GM20000 (cell line): ENCODE data around the gene RPS6KA2.
A peak's percentile ranks its signal among the peaks of the same experiment; 100 is the strongest.
"Not testable (repeated sequence)": the region's sequence is repeated elsewhere in the genome, so short reads cannot be mapped to it uniquely, and the experiment has no call there.

Experiments
- DNase-seq: peaks from one replicate; pipeline ENCODE4 v3.0.0; 2012; ENCODE audit warnings: low spot score
- CTCF ChIP-seq: IDR thresholded peaks from 2 replicates; pipeline ENCODE4 v1.5.1; 2012; ENCODE audit warnings: mild to moderate bottlenecking, control low read depth; ENCODE audit errors: extremely low read depth, missing control alignments

Gene RPS6KA2

GRCh38 chr6:166587631-166588413 is 39.2 kb downstream of the RPS6KA2 start:
- DNase-seq, result peak; percentile 83
- no peak for TF ChIP-seq CTCF

DNA sequence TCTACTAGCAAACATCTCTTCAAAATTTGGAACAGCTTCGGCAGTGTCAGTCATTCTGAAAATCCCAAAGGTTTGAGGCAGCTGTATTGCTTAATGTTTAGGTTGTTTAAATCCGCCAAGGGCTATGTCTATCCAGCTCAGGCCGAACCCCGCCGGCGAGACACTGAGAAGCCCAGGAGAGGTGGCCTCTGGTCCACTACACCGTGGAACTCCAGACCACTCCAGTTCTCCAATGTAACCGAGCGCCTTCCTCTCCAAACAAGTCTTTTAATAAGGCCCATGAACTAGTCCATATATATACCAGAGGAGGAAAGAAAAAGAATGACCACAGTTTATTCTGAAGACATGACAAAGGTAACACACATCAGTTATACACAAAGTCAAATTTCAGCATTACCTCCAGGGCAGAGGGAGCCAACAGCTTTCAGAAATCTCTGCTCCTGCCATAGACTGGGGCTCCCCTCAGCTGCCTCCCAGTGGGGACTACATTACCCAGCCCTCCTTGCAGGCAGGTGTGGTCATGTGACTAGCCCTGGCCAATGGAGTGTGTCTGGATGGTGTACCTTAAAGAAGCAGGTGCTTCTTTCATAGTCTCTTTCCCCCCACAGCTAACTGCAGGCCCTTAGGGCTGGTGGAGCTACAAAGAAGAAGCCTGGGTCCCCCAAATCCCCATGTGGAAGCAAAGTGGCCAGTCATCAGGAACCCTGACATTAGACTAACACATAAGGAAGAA is 40.5 kb downstream of the RPS6KA2 start, which contains the start of gene RAMACL:
Gene RAMACL, minus strand, starts transcription at position 255 of the 733 bp plus-strand sequence. Its CDS starts 201 bp downstream, at position 54.
- peak; percentile 88 for DNase-seq

GRCh38 chr6:166584853-166585429 is 42.1 kb downstream of the RPS6KA2 start:
- TF ChIP-seq CTCF, result no peak
- no peak for DNase-seq

More for the DNA sequence above, 40.5 kb downstream of the RPS6KA2 start, which contains the start of gene RAMACL:
- no peak for TF ChIP-seq CTCF

DNA sequence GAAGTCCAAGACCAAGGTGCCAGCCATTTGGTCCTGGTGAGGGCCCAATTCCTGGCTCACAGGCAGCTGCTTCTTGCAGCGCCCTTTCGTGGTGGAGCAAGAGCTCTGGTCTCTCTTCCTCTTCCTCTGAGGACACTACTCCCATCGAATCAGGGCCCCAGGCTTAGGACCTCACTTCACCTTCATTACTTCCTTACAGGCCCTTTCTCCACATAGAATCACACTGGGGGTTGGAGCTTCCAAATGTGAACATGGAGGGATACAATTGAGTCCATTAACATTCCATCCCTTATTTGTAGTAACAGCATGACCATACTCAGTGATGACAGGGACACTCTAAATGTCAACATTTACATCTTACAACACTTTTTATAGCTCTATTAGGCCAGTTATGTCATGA is 42.9 kb downstream of the RPS6KA2 start:
- no peak for TF ChIP-seq CTCF
- no peak for DNase-seq

DNA sequence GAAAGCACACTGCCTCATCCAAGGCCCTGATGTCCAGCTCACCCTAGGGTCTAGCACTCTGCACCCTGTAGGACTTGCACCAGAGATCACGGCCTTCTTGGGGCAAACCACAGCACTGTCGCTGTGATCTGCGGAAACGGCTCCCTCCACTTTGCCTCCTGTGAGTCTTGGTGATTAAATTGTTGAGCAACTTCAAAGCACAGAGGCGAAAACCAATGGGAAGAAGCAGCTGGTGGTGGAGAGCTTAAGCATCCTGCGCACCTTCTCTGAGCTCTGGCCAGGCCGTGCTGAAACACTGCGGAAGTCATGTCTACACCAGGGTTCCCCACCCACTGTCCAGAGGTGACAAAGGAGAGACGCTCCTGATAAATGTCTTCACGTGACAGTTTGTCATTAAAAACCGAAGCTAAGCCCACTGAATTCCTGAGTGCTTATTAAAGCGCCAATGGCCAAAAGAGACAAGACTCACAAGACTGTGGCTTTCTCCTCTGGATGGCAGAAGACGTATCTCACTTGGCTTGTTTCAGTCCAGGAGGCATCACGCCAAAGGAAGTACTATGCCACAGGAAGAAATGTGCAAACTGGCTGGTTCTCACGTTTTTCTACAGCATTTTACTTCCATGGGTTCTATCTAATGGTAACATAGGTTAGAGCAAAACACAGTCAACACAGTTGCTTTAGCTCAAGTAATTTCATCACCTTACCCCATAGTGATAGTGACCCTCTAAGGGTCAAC is 43.7 kb downstream of the RPS6KA2 start:
- DNase-seq, result no peak
- no peak for TF ChIP-seq CTCF

- DNase-seq, result no peak
- TF ChIP-seq CTCF, result no peak
Observed at GRCh38 chr6:166582258-166582657, 44.8 kb downstream of the RPS6KA2 start.

GRCh38 chr6:166581801-166582200 is 45.2 kb downstream of the RPS6KA2 start:
- not testable (repeated sequence) for DNase-seq
